HCT116 (cell line): Measurements from ENCODE around the gene TNS3. TPM values are rescaled to one million over a fixed set of nuclear protein-coding genes. Genes with fewer than 3 reads are reported as not detected.

Experiments
- ATAC-seq: fragments of 200-7000 bp; cut with Tn5 transposase; 2 replicates; pipeline ENCODE4 v1.9.1; 2020; ENCODE audit warnings: mild to moderate bottlenecking, moderate library complexity
- BruUV-seq: library from RNA; stranded (reverse); fragments of 400-500 nt; replicated peaks from 2 replicates; lab custom pipeline; 2021; lab: Mats Ljungman, UMichigan
- CTCF ChIA-PET: fragments of 300-600 bp; sonication (Branson Sonifier 250); formaldehyde crosslinking; loops from one replicate; lab custom pipeline; 2021; ENCODE audit warnings: antibody characterized with exemption; lab: Charles Lee
- POLR2A ChIA-PET: fragments of 300-600, 350-600 bp; sonication (Branson Sonifier 250); formaldehyde crosslinking; loops from one replicate; lab custom pipeline; 2021; ENCODE audit warnings: antibody characterized with exemption; lab: Charles Lee
- RAD21 ChIA-PET, 2 experiments: fragments of 300-600 bp; sonication (Branson Sonifier 250); formaldehyde crosslinking; loops; one replicate each; lab custom pipeline; 2023; ENCODE audit warnings: low total read pairs in 2 of 2; ENCODE audit not compliant: uncharacterized antibody in 2 of 2, unreplicated experiment in 2 of 2, low non-redundant PET in 1 of 2; lab: Charles Lee
- DNase-seq: peaks from one replicate; pipeline ENCODE4 v3.0.0-alpha.2; 2010; ENCODE audit warnings: low read depth, low spot score
- H2AFZ ChIP-seq: fragments of 200-600 bp; shearing (Covaris generic), sonication (generic); 2 replicates; pipeline ENCODE4 v1.6.1; 2017; ENCODE audit warnings: low read depth, mixed run types, mixed read lengths, antibody characterized with exemption, low read length; ENCODE audit not compliant: poor library complexity, severe bottlenecking
- H3K27ac ChIP-seq: 2 replicates; pipeline ENCODE4 v1.5.1; 2012; ENCODE audit warnings: low read depth, low read length
- H3K27me3 ChIP-seq: fragments of 200-600 bp; sonication (generic); 2 replicates; pipeline ENCODE4 v1.6.1; 2016; ENCODE audit warnings: mixed run types, low read length, mixed read lengths; ENCODE audit not compliant: insufficient read depth
- H3K36me3 ChIP-seq, 2 experiments: fragments of 200-500 bp in 1 of 2; fragments of 200-600 bp in 1 of 2; sonication (Bioruptor generic) in 1 of 2; sonication (generic) in 1 of 2; 2 replicates each; pipeline versions ENCODE4 v1.5.1 to v1.6.1; 2014 to 2016; ENCODE audit warnings: low read length in 2 of 2, inconsistent platforms in 1 of 2, mixed read lengths in 1 of 2, mixed run types in 1 of 2; ENCODE audit not compliant: insufficient read depth in 2 of 2, control insufficient read depth in 1 of 2
- H3K4me1 ChIP-seq, 2 experiments: fragments of 200-600 bp in 1 of 2; sonication (generic) in 1 of 2; 2 replicates each; pipeline versions ENCODE4 v1.5.1 to v1.6.1; 2012 to 2017; ENCODE audit warnings: low read length in 2 of 2, inconsistent platforms in 1 of 2, mild to moderate bottlenecking in 1 of 2, mixed read lengths in 1 of 2, mixed run types in 1 of 2, moderate library complexity in 1 of 2; ENCODE audit not compliant: insufficient read depth in 2 of 2, control insufficient read depth in 1 of 2
- H3K4me2 ChIP-seq: fragments of 200-600 bp; sonication (generic); 2 replicates; pipeline ENCODE4 v1.6.1; 2017; ENCODE audit warnings: mixed run types, low read length, mixed read lengths
- H3K4me3 ChIP-seq, 2 experiments: fragments of 200-600 bp in 1 of 2; sonication (generic) in 1 of 2; replicated peaks in 1 of 2; 2 replicates each; pipeline ENCODE4 v1.5.1; 2011 to 2016; ENCODE audit warnings: low read length in 2 of 2, control low read depth in 1 of 2, low read depth in 1 of 2, mild to moderate bottlenecking in 1 of 2, mixed read lengths in 1 of 2, mixed run types in 1 of 2
- H3K79me2 ChIP-seq: fragments of 200-600 bp; sonication (generic); 2 replicates; pipeline ENCODE4 v1.6.1; 2017; ENCODE audit warnings: mild to moderate bottlenecking, mixed run types, low read length, moderate library complexity, mixed read lengths; ENCODE audit not compliant: insufficient read depth
- H3K9ac ChIP-seq: fragments of 200-600 bp; sonication (generic); 2 replicates; pipeline ENCODE4 v1.6.1; 2016; ENCODE audit warnings: low read length, mixed read lengths
- H3K9me2 ChIP-seq: fragments of 200-600 bp; sonication (generic), shearing (Covaris generic); 2 replicates; pipeline ENCODE4 v1.6.1; 2017; ENCODE audit warnings: mixed run types, mild to moderate bottlenecking, moderate library complexity; ENCODE audit not compliant: insufficient read depth
- H3K9me3 ChIP-seq, 2 experiments: fragments of 200-500 bp in 1 of 2; fragments of 200-600 bp in 1 of 2; sonication (Bioruptor generic) in 1 of 2; sonication (generic) in 1 of 2; 2 replicates each; pipeline ENCODE4 v1.6.1; 2014 to 2017; ENCODE audit warnings: low read length in 2 of 2, mixed read lengths in 2 of 2, inconsistent platforms in 1 of 2, low read depth in 1 of 2, mild to moderate bottlenecking in 1 of 2, mixed run types in 1 of 2, moderate library complexity in 1 of 2; ENCODE audit not compliant: control insufficient read depth in 1 of 2, insufficient read depth in 1 of 2
- H4K20me1 ChIP-seq: fragments of 200-600 bp; sonication (generic), shearing (Covaris generic); 2 replicates; pipeline ENCODE4 v1.6.1; 2017; ENCODE audit warnings: mixed run types, mild to moderate bottlenecking, moderate library complexity; ENCODE audit not compliant: insufficient read depth
- CBX3 ChIP-seq: IDR thresholded peaks from 2 replicates; pipeline ENCODE4 v1.6.1; 2012; ENCODE audit warnings: low read depth
- CTCF ChIP-seq, 3 experiments: fragments of 200-600 bp in 1 of 3; sonication (generic) in 1 of 3; IDR thresholded peaks in 2 of 3; conservative IDR thresholded peaks in 1 of 3; 2 replicates each; pipeline ENCODE4 v1.5.1; 2012 to 2017; ENCODE audit warnings: low read depth in 2 of 3, low read length in 2 of 3, antibody characterized with exemption in 1 of 3, borderline replicate concordance in 1 of 3, control low read depth in 1 of 3, mild to moderate bottlenecking in 1 of 3, mixed read lengths in 1 of 3, mixed run types in 1 of 3, moderate library complexity in 1 of 3; ENCODE audit not compliant: insufficient read depth in 1 of 3
- EGR1 ChIP-seq: IDR thresholded peaks from 2 replicates; pipeline ENCODE4 v1.6.1; 2012; ENCODE audit warnings: low read depth
- JUND ChIP-seq: IDR thresholded peaks from 2 replicates; pipeline ENCODE4 v1.6.1; 2012
- POLR2AphosphoS5 ChIP-seq: IDR thresholded peaks from 2 replicates; pipeline ENCODE4 v1.6.1; 2011; ENCODE audit warnings: mild to moderate bottlenecking, low read depth, low read length, moderate library complexity
- REST ChIP-seq: IDR thresholded peaks from 2 replicates; pipeline ENCODE4 v1.6.1; 2012; ENCODE audit warnings: low read depth
- SP1 ChIP-seq: IDR thresholded peaks from 2 replicates; pipeline ENCODE4 v1.6.1; 2012; ENCODE audit warnings: low read depth
- ZBTB33 ChIP-seq: IDR thresholded peaks from 2 replicates; pipeline ENCODE4 v1.6.1; 2011; ENCODE audit warnings: mild to moderate bottlenecking, low read length, moderate library complexity; ENCODE audit not compliant: insufficient replicate concordance; ENCODE audit errors: extremely low read depth
- intact Hi-C: fragments of 100-400 bp; cut with micrococcal nuclease; formaldehyde crosslinking; loops from 2 replicates; pipeline ENCODE4 v1.10.0; 2022
- total RNA-seq: library from RNA; stranded (reverse); gene quantifications from one replicate; pipeline ENCODE4 v1.2.1, GENCODE V29; 2021; ENCODE audit not compliant: unreplicated experiment

Gene TNS3
- total RNA-seq, 1 experiment from 2014 or later: 9.1 TPM

GRCh38 chr7:47332213-47332612 lies 249.7 kb downstream of the TNS3 start:
- Histone ChIP-seq H3K4me2 (no peak overlapping the region), H2AFZ (no peak overlapping the region), H3K27me3 (no peaks in the 10 kb centered on the region), H3K79me2 (no peaks in the 10 kb centered on the region), H3K9ac (no peak overlapping the region), H3K36me3 (no peaks in the 10 kb centered on the region), H3K4me1 (peaks cover 3 to 12% of the 10 kb centered on the region in 2 experiments; a peak in 2 of 4 replicates), H3K27ac (no peak overlapping the region), H3K9me3 (no peaks in the 10 kb centered on the region), H3K4me3 (no peak overlapping the region), H3K9me2 (no peaks in the 10 kb centered on the region), H4K20me1 (no peaks in the 10 kb centered on the region)
- BruUV-seq: no TSS peak
- TF ChIP-seq SP1 (no peak), CTCF (IDR thresholded peaks at IDR 0.05 in 2 of 3, conservative IDR thresholded peaks at IDR 0.05 in 1 of 3; ENCODE audit: borderline replicate concordance in 1 of 3, insufficient read depth in 1 of 3, low read depth in 2 of 3, low read length in 2 of 3) (no peak), CBX3 (no peak), ZBTB33 (no peak), EGR1 (no peak), POLR2AphosphoS5 (no peak), JUND (no peak), REST (no peak)
- ATAC-seq: no peak
- no peak for DNase-seq
- ChIA-PET CTCF (no interaction called here), RAD21 (no interaction called here), POLR2A (no interaction called here)
- intact Hi-C loops: no loop called here
